ENCODE measurements around the gene SH3RF3.

Gene SH3RF3

GRCh38 chr2:109514857-109515256, 385.9 kb downstream of the SH3RF3 start:
- DNase-seq, result no peak

GRCh38 chr2:109516445-109517117, 387.6 kb downstream of the SH3RF3 start:
- no peak for DNase-seq

GRCh38 chr2:109517118-109517889, 388.3 kb downstream of the SH3RF3 start:
- DNase-seq, result no peak

GRCh38 chr2:109519513-109519912, 390.5 kb downstream of the SH3RF3 start:
- no peak for DNase-seq

- DNase-seq, result no peak
Observed at GRCh38 chr2:109521233-109522062, 392.4 kb downstream of the SH3RF3 start.

GRCh38 chr2:109522063-109522374, 393.0 kb downstream of the SH3RF3 start:
- DNase-seq, result no peak

GRCh38 chr2:109523121-109523520, 394.1 kb downstream of the SH3RF3 start:
- no peak for DNase-seq

GRCh38 chr2:109523536-109524361, 394.7 kb downstream of the SH3RF3 start:
- DNase-seq, result no peak

GRCh38 chr2:109525836-109526235, 396.8 kb downstream of the SH3RF3 start:
- DNase-seq, result no peak

- no peak for DNase-seq
Observed at GRCh38 chr2:109526442-109526970, 397.5 kb downstream of the SH3RF3 start.

GRCh38 chr2:109527079-109527478, 398.1 kb downstream of the SH3RF3 start:
- no peak for DNase-seq

- no peak for DNase-seq
Observed at GRCh38 chr2:109527846-109528705, 399.1 kb downstream of the SH3RF3 start.

- DNase-seq, result no peak
Observed at GRCh38 chr2:109528811-109529501, 400.0 kb downstream of the SH3RF3 start.

GRCh38 chr2:109529532-109530449, 400.8 kb downstream of the SH3RF3 start:
- DNase-seq, result no peak

- no peak for DNase-seq
Observed at GRCh38 chr2:109530712-109531111, 401.7 kb downstream of the SH3RF3 start.

GRCh38 chr2:109531221-109531620, 402.2 kb downstream of the SH3RF3 start:
- no peak for DNase-seq

- no peak for DNase-seq
Observed at GRCh38 chr2:109531896-109532727, 403.1 kb downstream of the SH3RF3 start.

- DNase-seq, result no peak
Observed at GRCh38 chr2:109532728-109533076, 403.7 kb downstream of the SH3RF3 start.

- no peak for DNase-seq
Observed at GRCh38 chr2:109533823-109534222, 404.8 kb downstream of the SH3RF3 start.

All from NCI-H2029 (cell line).